Fibroblast of lung (primary cell): ENCODE results near the gene NCK2. TPM values are rescaled to one million over a fixed set of nuclear protein-coding genes. Genes with fewer than 3 reads are reported as not detected.

Source experiments
- DNase-seq, 2 donors: peaks; one replicate each; pipeline versions ENCODE4 v3.0.0 to v3.0.0-alpha.2; 2010; ENCODE audit warnings: low read depth in 2 of 2
- H2AFZ ChIP-seq: 2 replicates; pipeline ENCODE4 v1.5.1; 2012; ENCODE audit warnings: low read length, control low read depth, inconsistent platforms
- H3K27ac ChIP-seq: 2 replicates; pipeline ENCODE4 v1.5.1; 2011; ENCODE audit warnings: low read length, control low read depth; ENCODE audit not compliant: insufficient read depth
- H3K27me3 ChIP-seq: 2 replicates; pipeline ENCODE4 v1.5.1; 2011; ENCODE audit warnings: mild to moderate bottlenecking, low read length; ENCODE audit not compliant: control insufficient read depth, insufficient read depth
- H3K36me3 ChIP-seq: 2 replicates; pipeline ENCODE4 v1.5.1; 2011; ENCODE audit warnings: low read length; ENCODE audit not compliant: control insufficient read depth, insufficient read depth
- H3K4me1 ChIP-seq: 2 replicates; pipeline ENCODE4 v1.5.1; 2011; ENCODE audit warnings: low read length; ENCODE audit not compliant: control insufficient read depth, insufficient read depth; ENCODE audit errors: extremely low read depth
- H3K4me2 ChIP-seq: 2 replicates; pipeline ENCODE4 v1.5.1; 2011; ENCODE audit warnings: low read length, control low read depth; ENCODE audit not compliant: insufficient read depth; ENCODE audit errors: extremely low read depth
- H3K4me3 ChIP-seq, 4 experiments: fragments of 200-600 bp in 1 of 4; sonication (generic) in 1 of 4; replicated peaks in 1 of 4; 2 replicates each; pipeline ENCODE4 v1.5.1; 2011 to 2016; ENCODE audit warnings: low read length in 4 of 4, low read depth in 3 of 4, mild to moderate bottlenecking in 3 of 4, control low read depth in 2 of 4, inconsistent platforms in 1 of 4, mixed read lengths in 1 of 4; ENCODE audit not compliant: insufficient read depth in 1 of 4; ENCODE audit errors: control extremely low read depth in 1 of 4
- H3K79me2 ChIP-seq: 2 replicates; pipeline ENCODE4 v1.5.1; 2012; ENCODE audit warnings: mild to moderate bottlenecking, low read length, inconsistent platforms; ENCODE audit not compliant: control insufficient read depth, insufficient read depth
- H3K9ac ChIP-seq: 2 replicates; pipeline ENCODE4 v1.5.1; 2011; ENCODE audit warnings: mild to moderate bottlenecking, low read length, control low read depth; ENCODE audit not compliant: insufficient read depth
- H3K9me3 ChIP-seq: 2 replicates; pipeline ENCODE4 v1.5.1; 2012; ENCODE audit warnings: low read depth, low read length; ENCODE audit not compliant: control insufficient read depth, insufficient read depth
- H4K20me1 ChIP-seq: 2 replicates; pipeline ENCODE4 v1.5.1; 2011; ENCODE audit warnings: low read length; ENCODE audit not compliant: control insufficient read depth, insufficient read depth; ENCODE audit errors: extremely low read depth
- EZH2 ChIP-seq: IDR thresholded peaks from 2 replicates; pipeline ENCODE4 v1.5.1; 2012; ENCODE audit warnings: low read length, control low read depth, mild to moderate bottlenecking; ENCODE audit errors: missing control alignments
- polyA plus RNA-seq, 2 donors: library from polyadenylated mRNA; depleted of rRNA in 1 of 2; stranded (reverse) in 1 of 2; unstranded in 1 of 2; fragments of >200 nt; gene quantifications; 2 replicates each; pipeline ENCODE4 v1.2.1, GENCODE V29; 2011 to 2012; ENCODE audit warnings: missing spikeins in 1 of 2
- total RNA-seq: library from RNA; depleted of rRNA; stranded (reverse); fragments of >200 nt; gene quantifications from 2 replicates; pipeline ENCODE4 v1.2.1, GENCODE V29; 2014
- TF ChIP-seq, protein P1 (sequence below), 2 donors: IDR thresholded peaks in 1 of 2; conservative IDR thresholded peaks in 1 of 2; 1 replicate in 1 of 2; 2 replicates in 1 of 2; pipeline ENCODE4 v1.5.1; 2011 to 2012; ENCODE audit warnings: low read length in 2 of 2, control low read depth in 1 of 2, inconsistent platforms in 1 of 2, low read depth in 1 of 2, mild to moderate bottlenecking in 1 of 2

The NCK2 gene
- total and polyA plus RNA-seq, 2 donors (not counting 1 experiment from before 2014, with no cell fraction given) = 25.4 to 51.3 TPM

GRCh38 chr2:105869341-105869740 is 124.6 kb downstream of the NCK2 start:
- no peaks in the 10 kb centered on the region for H4K20me1 ChIP-seq
- H3K4me3 ChIP-seq = no peak overlapping the region
- no peak overlapping the region for H2AFZ ChIP-seq
- H3K27me3 ChIP-seq = no peaks in the 10 kb centered on the region
- TF ChIP-seq, protein P1, sequence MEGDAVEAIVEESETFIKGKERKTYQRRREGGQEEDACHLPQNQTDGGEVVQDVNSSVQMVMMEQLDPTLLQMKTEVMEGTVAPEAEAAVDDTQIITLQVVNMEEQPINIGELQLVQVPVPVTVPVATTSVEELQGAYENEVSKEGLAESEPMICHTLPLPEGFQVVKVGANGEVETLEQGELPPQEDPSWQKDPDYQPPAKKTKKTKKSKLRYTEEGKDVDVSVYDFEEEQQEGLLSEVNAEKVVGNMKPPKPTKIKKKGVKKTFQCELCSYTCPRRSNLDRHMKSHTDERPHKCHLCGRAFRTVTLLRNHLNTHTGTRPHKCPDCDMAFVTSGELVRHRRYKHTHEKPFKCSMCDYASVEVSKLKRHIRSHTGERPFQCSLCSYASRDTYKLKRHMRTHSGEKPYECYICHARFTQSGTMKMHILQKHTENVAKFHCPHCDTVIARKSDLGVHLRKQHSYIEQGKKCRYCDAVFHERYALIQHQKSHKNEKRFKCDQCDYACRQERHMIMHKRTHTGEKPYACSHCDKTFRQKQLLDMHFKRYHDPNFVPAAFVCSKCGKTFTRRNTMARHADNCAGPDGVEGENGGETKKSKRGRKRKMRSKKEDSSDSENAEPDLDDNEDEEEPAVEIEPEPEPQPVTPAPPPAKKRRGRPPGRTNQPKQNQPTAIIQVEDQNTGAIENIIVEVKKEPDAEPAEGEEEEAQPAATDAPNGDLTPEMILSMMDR (conservative IDR thresholded peaks at IDR 0.05 in 1 of 2, IDR thresholded peaks at IDR 0.05 in 1 of 2; ENCODE audit: low read depth in 1 of 2, low read length in 2 of 2) = no peak
- TF ChIP-seq EZH2 = no peak
- no peak overlapping the region for H3K4me2 ChIP-seq
- H3K9ac ChIP-seq = no peak overlapping the region
- H3K9me3 ChIP-seq = no peaks in the 10 kb centered on the region
- no peak overlapping the region for H3K27ac ChIP-seq
- no peaks in the 10 kb centered on the region for H3K36me3 ChIP-seq
- no peak for DNase-seq
- H3K79me2 ChIP-seq = peaks cover 2% of the 10 kb centered on the region
- H3K4me1 ChIP-seq = peaks cover 26% of the 10 kb centered on the region

DNA sequence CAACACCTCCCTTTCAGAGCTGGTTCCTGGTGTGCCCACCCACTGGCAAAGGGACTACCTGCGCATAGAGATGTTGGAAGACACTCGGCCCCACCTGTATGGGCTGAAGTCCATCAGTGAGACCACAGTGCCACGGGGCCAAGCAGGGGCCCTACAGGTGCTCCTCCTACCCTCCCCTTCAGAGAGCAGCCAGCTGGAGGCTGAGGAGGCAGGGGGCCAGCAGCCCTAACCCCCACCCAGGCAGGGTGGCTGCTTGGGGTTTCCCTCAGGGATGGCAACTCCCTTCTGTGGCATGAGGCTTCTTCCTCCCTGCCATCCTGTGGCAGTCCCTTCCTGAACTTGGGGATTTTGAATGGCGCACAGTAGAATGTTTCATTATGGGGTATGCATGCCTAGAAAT is 125.3 kb downstream of the NCK2 start:
- peaks cover 2% of the 10 kb centered on the region for H3K79me2 ChIP-seq
- TF ChIP-seq, protein P1 (conservative IDR thresholded peaks at IDR 0.05 in 1 of 2, IDR thresholded peaks at IDR 0.05 in 1 of 2; ENCODE audit: low read depth in 1 of 2, low read length in 2 of 2) = no peak
- TF ChIP-seq EZH2 = no peak
- no peak overlapping the region for H2AFZ ChIP-seq
- no peak overlapping the region for H3K9ac ChIP-seq
- DNase-seq = no peak
- no peak overlapping the region for H3K4me2 ChIP-seq
- no peaks in the 10 kb centered on the region for H3K9me3 ChIP-seq
- no peaks in the 10 kb centered on the region for H3K27me3 ChIP-seq
- no peak overlapping the region for H3K27ac ChIP-seq
- H4K20me1 ChIP-seq = no peaks in the 10 kb centered on the region
- H3K36me3 ChIP-seq = no peaks in the 10 kb centered on the region
- H3K4me3 ChIP-seq = no peak overlapping the region
- peaks cover 26% of the 10 kb centered on the region for H3K4me1 ChIP-seq

- Histone ChIP-seq H3K4me3 (no peak overlapping the region), H3K36me3 (no peaks in the 10 kb centered on the region), H3K27me3 (no peaks in the 10 kb centered on the region), H3K4me1 (peaks cover 20% of the 10 kb centered on the region), H4K20me1 (no peaks in the 10 kb centered on the region), H3K9ac (no peak overlapping the region), H3K79me2 (peaks cover 2% of the 10 kb centered on the region), H3K4me2 (no peak overlapping the region), H2AFZ (no peak overlapping the region), H3K27ac (no peak overlapping the region), H3K9me3 (no peaks in the 10 kb centered on the region)
- TF ChIP-seq EZH2 = no peak
- TF ChIP-seq, protein P1 (conservative IDR thresholded peaks at IDR 0.05 in 1 of 2, IDR thresholded peaks at IDR 0.05 in 1 of 2; ENCODE audit: low read depth in 1 of 2, low read length in 2 of 2) = no peak
- DNase-seq = no peak
Observed at GRCh38 chr2:105870858-105871257, 126.1 kb downstream of the NCK2 start.
